ENCODE measurements around the gene CTAGE6.
"Not testable (repeated sequence)": the region's sequence is repeated elsewhere in the genome, so short reads cannot be mapped to it uniquely, and the experiment has no call there.

CTAGE6 gene, protein sequence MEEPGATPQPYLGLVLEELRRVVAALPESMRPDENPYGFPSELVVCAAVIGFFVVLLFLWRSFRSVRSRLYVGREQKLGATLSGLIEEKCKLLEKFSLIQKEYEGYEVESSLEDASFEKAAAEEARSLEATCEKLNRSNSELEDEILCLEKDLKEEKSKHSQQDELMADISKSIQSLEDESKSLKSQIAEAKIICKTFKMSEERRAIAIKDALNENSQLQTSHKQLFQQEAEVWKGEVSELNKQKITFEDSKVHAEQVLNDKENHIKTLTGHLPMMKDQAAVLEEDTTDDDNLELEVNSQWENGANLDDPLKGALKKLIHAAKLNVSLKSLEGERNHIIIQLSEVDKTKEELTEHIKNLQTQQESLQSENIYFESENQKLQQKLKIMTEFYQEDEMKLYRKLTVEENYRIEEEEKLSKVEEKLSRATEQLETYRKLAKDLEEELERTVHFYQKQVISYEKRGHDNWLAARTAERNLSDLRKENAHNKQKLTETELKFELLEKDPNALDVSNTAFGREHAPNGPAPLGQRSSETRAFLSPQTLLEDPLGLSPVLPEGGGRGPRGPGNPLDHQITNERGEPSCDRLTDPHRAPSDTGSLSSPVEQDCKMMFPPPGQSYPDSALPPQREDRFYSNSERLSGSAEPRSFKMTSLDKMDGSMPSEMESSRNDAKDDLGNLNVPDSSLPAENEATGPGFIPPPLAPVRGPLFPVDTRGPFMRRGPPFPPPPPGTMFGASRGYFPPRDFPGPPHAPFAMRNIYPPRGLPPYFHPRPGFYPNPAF

DNA sequence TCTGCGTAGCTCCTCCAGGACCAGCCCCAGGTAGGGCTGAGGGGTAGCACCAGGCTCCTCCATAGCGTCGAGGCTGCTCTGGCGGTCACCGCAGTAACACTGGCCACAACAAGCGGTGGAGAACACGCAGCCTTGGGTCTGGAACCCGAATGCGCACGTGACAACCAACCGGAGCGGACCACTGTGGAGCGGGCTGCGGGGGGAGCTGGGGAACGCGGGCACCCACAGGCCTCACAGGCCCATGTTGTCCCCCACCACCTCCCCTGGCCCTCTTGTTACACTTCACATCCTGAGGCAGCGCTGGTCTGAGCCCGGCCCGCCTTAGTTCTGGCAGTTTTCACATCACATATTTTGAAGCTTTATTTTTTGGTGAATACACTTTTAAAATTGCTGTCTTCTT lies at the start of gene CTAGE6:
Gene CTAGE6 (minus strand): TSS at position 101 of the 400 bp plus-strand sequence. CDS start 38 bp downstream, at position 63.
- not testable (repeated sequence) for H3K27ac ChIP-seq

DNA sequence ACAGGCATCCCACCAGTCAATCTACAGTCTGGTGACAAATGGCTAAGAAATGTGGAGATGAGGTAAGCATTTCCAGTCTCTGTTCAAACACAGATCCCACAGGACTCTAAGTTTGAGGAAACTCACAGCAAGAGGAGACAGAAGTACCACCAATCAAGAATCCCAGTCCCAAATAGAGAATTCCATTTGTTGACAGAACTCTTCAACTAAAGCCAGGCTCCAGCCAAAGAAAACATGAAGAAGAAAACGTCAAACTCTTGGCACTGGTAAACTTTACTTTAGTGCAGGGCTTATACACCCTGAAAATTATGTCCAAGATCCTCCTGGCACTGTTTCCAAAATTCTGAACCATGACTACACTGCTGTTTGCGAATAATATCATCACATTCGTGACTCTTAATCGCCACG lies 49.2 kb upstream of the CTAGE6 start:
- H3K27ac ChIP-seq, result not testable (repeated sequence)

DNA sequence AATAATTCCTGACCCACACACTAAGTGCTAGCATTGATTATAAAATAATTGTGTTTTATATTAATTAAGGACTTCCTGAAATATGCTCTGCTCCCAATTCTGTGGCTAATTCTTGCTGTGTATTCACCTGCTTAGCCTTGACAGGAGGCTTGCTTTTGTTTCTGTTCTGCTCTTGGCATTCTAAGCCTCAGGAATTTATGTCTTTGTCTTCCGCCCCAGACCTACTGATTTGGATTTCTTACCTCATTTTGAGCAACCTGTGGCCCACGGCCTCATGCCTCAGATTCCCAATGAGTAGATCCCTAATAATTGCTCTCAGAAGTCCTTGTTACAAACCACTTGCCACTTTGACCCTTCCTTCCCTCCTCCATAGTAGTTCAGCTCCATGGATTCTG lies 40.4 kb upstream of the CTAGE6 start:
- H3K27ac ChIP-seq, result not testable (repeated sequence)

DNA sequence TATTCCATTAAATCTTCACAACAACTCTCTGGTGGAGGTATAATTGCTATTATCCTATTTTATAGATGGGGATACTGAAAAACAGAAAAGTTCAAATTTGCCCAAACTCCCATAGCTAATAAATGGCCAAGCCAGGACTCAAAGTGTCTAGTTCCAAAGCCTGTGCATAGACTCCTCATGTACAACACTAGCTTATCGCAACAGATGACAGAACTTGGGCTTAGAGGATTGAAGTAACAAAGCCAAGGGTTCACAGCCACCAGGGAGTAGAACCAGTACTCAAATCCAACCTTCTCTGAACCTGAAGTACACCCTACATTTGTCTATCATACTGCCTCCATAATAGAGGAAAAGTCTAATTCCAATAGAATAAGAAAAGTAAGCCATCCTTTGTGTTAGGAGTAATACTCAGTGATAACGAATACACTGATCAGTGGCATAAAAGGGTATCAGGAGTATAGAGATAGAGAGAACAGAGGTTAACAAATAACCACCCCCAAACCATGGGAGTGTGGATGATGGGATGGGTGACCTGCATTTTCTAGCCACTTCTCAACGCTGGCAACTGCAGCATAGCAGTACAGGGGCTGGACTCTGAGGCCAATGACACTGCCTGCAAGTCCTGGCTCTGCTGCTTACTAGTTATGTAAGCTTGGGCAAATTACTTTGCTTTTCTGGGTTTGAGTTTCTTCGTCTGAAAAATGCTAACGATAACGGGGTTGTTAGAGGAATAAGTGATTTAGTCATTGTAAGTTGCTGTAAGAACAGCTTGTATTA lies 39.8 kb upstream of the CTAGE6 start:
- H3K27ac ChIP-seq, result not testable (repeated sequence)

DNA sequence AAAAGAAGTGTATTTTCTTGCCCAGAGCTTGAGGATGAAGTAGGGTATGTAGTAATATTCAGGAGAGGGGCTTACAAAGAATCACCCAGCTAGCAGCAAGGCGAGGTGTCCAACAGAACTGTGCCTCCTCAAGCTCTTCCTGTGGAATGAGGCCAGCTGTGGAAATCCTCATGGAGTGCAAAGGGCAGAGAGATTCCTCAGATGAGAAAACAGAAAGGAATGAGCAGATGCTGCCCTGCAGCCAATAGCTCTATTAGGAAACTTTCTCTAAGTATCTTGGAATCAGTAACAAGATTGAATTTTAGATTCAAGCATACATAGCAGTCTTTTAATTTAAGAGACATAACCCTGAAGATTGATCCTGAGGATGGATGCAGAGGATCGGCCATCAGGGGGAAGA lies 38.2 kb upstream of the CTAGE6 start:
- H3K27ac ChIP-seq, result not testable (repeated sequence)

DNA sequence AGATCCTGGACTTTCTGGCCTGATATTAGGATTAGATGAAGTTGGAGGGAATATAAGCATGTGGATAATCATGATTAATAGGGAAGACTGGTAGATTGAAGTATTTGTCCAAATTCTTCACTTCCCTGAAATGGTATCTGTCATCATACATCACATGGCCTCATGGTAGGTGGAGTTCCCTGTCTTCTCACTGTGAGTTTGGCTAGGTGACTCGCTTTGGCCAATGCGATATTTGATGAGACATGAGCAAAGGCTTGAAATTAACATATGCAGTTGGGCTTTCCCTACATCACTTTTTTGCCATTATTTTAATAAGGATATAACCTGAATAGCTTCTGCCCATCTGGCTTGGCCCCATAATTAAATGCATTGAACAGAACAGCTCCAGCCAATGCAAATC lies 35.1 kb upstream of the CTAGE6 start:
- not testable (repeated sequence) for H3K27ac ChIP-seq

DNA sequence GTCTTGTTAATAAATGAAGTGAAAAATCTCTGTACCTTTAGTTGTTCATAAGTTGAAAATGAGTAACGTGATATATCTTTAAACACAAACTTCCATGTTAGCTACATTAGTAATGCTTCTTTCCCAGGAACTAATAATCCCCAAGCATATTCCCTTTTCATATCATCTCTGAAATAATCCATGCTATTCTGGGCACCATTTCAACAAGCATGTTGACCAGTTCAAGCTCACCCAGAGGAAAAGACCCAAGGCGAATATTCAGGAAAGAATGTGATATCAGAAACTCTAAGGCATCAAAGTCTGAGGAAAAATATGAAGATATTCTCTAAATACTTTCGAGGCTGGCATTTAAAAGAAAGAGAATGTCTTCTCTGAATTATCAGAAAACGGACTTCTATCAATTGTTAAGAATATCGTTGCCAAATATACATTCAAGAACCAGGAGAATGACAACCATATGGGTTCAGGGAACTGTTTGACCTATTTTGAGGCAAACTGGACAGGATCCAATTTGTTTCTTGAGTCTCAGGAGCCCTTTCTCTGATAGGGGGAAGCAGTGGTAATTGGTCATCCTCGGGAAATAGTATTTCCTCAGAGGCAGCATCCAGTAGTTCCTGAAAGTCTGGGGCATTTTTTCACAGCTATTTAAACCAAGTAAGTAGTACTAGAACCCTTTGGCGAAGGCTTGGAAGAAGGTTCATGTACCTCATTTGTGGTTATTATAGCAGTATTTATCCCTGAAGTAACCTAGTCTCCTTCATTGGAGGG lies 28.1 kb upstream of the CTAGE6 start:
- not testable (repeated sequence) for H3K27ac ChIP-seq

DNA sequence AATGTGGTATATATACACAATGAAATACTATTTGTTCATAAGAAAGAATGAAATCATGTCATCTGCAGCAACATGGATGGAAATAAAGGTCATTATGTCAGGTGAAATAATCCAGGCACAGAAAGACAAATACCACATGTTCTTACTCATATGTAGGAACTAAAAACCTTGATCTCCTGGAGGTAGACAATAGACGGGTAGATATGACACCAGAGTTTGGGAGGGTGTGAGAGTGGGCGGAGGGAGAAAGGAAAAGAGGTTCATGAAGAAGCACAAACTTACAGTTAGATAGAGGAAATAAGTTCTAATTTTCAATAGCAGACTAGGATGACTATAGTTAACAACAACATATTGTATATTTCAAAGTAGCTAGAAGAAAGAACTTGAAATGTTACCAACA lies 22.1 kb upstream of the CTAGE6 start:
- H3K27ac ChIP-seq, result not testable (repeated sequence)

DNA sequence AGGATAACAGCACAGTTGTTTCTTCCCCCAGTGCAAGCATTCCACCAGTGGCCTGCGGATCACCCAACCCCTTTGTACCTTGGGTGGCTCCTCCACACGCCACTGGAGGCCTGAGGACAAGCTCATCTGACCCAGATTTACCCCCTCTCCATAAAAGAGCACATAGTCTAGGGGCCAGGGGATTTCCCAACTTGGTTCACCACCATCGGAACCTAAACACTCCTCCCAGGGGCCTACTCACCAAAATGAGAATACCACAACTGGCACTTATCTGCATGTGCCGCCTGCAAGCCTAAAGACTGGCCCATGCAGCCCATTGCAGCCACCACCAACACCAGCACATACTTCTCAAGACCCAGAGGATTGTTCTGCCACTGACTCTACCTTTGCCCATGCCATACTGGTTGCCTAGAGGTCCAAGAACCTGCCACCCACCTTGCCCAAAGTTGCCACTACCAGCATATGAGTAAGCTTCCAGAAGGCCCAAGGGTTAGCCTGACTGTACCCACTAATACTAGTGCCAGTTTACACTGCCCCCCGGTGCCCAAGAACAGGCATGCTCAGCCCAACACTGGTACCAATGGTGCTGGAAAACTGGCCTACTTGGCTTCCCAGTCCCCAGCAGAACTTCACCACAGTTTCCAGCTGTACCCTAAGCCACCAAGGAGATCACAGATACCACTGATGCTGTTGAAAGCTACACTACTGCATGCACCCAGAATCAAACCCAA lies 15.4 kb upstream of the CTAGE6 start:
- not testable (repeated sequence) for H3K27ac ChIP-seq

DNA sequence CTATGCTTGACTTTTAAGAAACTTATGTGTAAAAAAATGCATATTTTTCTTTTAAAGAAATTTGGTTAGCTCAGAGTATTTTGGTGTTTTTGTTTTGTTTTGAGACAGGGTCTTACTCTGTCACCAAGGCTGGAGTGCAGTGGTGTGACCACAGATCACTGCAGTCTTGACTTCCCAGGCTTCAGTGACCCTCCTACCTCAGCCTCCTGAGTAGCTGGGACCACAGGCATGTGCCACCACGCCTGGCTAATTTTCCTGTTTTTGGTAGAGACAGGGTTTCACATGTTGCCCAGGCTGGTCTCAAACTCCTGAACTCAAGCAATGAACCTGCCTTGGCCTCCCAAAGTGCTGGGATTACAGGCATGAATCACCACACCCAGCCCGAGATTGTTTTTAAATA lies 10.0 kb upstream of the CTAGE6 start:
- H3K27ac ChIP-seq, result not testable (repeated sequence)

DNA sequence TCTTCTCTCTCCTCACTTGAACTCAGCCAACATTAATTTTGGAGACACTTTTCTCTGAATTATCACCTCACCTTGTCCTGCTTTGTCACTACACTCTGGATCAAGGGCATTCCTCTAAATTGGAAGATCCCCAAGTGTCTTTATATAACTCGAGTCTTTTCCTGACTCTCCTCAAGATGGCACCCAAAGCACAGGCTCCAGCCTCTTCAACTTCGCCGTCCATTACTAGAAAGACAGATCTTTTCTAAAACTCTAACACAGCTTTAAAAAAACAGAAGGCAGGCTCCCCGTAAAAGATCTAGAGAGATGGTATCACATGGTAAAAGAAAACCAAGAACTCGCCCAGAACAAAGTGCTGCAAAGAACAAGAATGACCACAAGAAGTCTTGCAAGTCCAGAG lies 8.2 kb upstream of the CTAGE6 start:
- not testable (repeated sequence) for H3K27ac ChIP-seq

DNA sequence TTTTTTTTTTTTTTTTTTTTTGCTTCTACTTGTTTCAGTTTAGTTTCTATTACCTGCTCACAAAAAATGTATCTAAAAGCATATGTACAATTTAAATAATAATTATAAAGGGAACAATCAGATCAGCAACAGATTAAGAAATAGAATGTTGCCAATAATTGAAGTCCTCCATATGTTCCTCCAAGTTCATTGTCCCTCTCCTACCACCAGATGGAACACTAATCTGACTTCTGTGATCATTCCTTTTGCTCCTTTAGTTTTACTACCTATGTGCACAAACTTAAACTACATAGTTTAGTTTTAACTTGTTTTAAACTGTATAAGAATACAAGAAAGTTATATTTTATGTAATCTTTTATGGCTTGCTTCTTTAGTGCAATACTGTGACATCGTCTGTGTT lies 5.6 kb upstream of the CTAGE6 start:
- H3K27ac ChIP-seq, result not testable (repeated sequence)

DNA sequence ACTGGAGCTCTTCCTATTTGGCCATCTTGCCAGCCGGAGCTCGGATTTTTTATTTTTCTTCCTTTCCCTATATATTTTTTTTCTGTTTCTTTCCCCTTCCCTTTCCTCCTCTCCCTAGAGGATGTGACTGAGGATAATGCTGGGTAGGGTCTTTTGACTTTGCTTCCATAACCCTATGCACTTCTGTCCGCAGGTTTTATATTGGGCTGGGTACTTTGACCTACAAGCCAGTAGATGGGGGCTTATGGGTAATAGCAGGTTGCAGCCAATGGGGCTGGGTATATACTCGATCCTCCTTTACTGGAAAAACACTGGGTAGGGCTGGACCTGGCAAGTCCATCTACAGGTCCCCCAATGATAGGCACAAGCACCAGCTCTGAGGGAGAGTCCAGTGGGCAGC lies 12.2 kb downstream of the CTAGE6 start:
- H3K27ac ChIP-seq, result not testable (repeated sequence)

DNA sequence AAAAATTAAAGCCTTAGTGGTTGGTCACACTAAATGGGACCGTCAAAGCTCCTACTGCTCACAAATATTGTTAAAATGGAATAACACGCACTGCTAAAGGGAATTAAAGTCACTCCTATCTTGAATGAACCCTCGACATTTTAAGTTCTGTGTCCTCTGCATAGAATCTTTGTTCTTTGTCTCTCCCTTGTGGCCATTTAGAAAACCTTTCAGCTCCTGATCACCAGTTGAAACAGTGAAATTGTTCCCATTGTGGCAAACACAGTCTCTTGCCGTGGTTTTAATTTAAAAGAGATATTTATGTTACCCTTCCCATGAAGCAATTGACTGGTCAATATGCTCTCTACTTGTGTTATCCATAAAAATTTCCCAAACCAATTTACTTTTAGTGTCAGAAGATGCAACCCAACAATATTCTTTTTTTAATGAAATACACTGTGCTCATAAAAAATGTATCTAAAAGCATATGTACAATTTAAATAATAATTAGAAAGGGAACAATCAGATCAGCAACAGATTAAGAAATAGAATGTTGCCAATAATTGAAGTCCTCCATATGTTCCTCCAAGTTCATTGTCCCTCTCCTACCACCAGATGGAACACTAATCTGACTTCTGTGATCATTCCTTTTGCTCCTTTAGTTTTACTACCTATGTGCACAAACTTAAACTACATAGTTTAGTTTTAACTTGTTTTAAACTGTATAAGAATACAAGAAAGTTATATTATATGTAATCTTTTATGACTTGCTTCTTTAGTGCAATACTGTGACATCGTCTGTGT lies 20.3 kb downstream of the CTAGE6 start:
- TF ChIP-seq, protein P1, sequence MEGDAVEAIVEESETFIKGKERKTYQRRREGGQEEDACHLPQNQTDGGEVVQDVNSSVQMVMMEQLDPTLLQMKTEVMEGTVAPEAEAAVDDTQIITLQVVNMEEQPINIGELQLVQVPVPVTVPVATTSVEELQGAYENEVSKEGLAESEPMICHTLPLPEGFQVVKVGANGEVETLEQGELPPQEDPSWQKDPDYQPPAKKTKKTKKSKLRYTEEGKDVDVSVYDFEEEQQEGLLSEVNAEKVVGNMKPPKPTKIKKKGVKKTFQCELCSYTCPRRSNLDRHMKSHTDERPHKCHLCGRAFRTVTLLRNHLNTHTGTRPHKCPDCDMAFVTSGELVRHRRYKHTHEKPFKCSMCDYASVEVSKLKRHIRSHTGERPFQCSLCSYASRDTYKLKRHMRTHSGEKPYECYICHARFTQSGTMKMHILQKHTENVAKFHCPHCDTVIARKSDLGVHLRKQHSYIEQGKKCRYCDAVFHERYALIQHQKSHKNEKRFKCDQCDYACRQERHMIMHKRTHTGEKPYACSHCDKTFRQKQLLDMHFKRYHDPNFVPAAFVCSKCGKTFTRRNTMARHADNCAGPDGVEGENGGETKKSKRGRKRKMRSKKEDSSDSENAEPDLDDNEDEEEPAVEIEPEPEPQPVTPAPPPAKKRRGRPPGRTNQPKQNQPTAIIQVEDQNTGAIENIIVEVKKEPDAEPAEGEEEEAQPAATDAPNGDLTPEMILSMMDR (conservative IDR thresholded peaks at IDR 0.05), result peak; percentile 83
- H3K27ac ChIP-seq, result not testable (repeated sequence)
